AG09319 (cell line): ENCODE data around the gene DNAJC3.
"Not testable (repeated sequence)": the region's sequence is repeated elsewhere in the genome, so short reads cannot be mapped to it uniquely, and the experiment has no call there.

ENCODE experiments used
- DNase-seq: peaks from one replicate; pipeline ENCODE4 v3.0.0-alpha.2; 2010; ENCODE audit warnings: low read depth; ENCODE audit errors: extremely low read depth
- CTCF ChIP-seq: IDR thresholded peaks from 2 replicates; pipeline ENCODE4 v1.5.1; 2011; ENCODE audit warnings: low read depth, mild to moderate bottlenecking, inconsistent platforms, low read length, moderate library complexity

Gene DNAJC3

GRCh38 chr13:95676105-95676761, 706 bp upstream of the DNAJC3 start:
- DNase-seq: no peak
- TF ChIP-seq CTCF: no peak

DNA sequence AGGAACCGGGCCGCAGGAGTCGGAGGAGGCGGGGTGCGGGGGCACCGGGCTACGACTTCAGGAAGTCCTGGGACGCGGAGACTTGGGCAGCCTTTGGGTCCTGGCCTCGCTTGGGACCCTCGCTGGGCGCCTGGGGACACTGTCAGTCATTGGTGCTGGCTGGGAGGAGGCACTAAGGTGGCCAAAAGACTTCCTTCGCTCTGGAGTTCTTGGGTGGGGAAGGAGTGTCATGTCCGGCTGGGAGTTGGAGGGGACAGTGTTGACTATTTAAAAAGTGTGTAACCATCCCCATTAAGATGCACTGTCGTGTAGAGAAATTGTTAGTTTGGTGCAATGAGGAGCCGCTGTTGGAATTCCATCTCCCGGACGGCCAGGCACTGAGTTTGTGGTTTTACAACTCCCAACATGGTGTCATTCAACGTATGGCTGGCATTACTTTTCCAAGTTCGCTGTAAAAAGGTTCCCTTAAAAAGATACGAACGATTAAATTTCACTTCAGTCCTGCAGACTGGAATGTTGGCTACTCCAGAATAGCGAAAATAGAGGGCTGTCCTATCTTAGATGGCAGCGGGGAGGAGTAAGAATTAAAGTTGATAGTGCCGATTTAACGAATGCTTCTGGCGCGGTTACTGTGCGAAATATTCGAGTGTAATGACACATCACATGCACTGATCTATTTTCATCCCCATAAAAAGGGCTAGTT, 776 bp downstream of the DNAJC3 start:
- TF ChIP-seq CTCF: no peak
- no peak for DNase-seq

DNA sequence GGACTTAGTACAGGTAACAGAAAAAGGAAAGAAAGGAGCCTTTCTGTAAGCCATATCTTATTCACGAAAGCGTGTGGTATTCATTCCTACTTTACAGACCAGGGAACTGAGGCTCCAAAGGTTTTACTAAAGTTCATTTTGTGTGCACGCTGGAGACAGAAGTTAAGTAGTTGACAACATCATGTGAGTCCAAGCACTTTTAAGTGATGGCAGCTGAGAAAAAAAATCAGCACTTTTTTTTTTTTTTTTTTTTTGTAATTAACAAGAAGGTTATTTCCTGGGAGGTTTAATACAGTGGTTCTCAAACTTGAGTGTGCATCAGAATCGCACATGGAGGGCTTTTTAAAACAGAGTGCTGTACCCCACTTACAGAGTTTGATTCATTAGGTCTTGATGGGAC, 2.0 kb downstream of the DNAJC3 start:
- no peak for TF ChIP-seq CTCF
- no peak for DNase-seq

DNA sequence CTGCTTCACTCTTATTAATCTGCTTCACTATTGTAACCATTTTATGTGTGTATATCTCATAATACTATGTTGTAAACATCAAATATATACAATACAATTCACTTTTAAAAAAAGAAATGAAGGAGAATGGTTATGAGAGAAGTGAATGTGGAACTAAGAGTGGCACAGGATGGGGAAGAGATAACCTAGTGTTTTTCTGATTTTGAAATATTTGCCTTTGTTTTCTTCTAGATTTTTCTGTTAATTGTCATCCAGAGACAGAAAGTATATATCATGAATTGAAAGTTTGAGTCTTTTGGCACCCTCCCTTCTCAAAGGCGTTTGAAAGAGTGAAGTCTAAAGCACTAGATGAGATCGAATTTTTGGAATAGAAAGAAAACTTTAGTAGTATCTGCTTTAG, 2.8 kb downstream of the DNAJC3 start:
- no peak for TF ChIP-seq CTCF
- no peak for DNase-seq

DNA sequence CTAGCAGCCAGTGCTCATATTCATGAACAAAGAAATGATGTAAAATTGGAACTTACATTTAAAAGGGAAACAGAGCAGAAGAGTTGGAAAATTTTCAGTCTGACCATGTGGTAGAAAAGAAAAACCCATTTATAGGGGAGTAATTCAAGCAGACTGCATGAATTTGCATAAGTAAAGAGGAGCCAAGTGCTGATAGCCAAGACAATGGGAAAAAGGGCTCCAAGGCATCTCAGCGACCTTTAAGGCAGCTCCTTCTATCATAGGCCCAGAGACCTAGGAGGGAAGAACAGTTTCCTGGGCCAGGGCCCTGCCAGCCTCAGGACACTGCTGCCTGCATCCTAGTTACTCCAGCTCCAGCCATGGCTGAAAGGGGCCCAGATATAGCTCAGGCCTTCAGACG, 7.5 kb downstream of the DNAJC3 start:
- no peak for DNase-seq
- no peak for TF ChIP-seq CTCF

DNA sequence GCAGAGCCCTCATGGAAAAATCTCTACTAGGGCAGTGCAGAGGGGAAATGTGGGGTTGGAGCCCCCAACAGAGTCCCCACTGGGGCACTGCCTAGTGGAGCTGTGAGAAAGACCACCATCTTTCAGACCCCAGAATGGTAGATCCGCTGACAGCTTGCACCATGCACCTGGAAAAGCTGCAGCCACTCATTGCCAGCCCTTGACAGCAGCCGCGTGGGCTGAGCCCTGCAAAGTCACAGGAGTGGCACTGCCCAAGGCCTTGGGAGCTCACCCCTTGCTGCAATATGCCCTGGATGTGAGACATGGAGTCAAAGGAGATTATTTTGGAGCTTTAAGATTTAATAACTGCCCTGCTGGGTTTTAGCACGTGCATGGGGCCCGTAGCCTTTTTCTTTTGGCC, 8.0 kb downstream of the DNAJC3 start:
- DNase-seq: not testable (repeated sequence)

- DNase-seq: no peak
- no peak for TF ChIP-seq CTCF
Observed at GRCh38 chr13:95689582-95689926, 12.6 kb downstream of the DNAJC3 start.

DNA sequence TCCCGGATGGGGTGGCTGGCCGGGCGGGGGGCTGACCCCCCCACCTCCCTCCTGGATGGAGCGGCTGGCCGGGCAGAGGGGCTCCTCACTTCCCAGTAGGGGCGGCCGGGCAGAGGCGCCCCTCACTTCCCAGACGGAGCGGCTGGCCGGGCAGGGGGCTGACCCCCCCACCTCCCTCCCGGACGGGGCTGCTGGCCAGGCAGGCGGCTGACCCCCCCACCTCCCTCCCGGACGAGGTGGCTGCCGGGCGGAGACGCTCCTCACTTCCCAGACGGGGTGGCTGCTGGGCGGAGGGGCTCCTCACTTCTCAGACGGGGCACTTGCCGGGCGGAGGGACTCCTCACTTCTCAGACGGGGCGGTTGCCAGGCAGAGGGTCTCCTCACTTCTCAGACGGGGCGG, 14.0 kb downstream of the DNAJC3 start:
- not testable (repeated sequence) for DNase-seq
